HCT116 (cell line): ENCODE data around the gene GALK2. TPM values are rescaled to one million over a fixed set of nuclear protein-coding genes. Genes with fewer than 3 reads are reported as not detected.

ENCODE experiments used
- ATAC-seq: fragments of 200-7000 bp; cut with Tn5 transposase; 2 replicates; pipeline ENCODE4 v1.9.1; 2020; ENCODE audit warnings: mild to moderate bottlenecking, moderate library complexity
- BruUV-seq: library from RNA; stranded (reverse); fragments of 400-500 nt; replicated peaks from 2 replicates; lab custom pipeline; 2021; lab: Mats Ljungman, UMichigan
- CTCF ChIA-PET: fragments of 300-600 bp; sonication (Branson Sonifier 250); formaldehyde crosslinking; loops from one replicate; lab custom pipeline; 2021; ENCODE audit warnings: antibody characterized with exemption; lab: Charles Lee
- POLR2A ChIA-PET: fragments of 300-600, 350-600 bp; sonication (Branson Sonifier 250); formaldehyde crosslinking; loops from one replicate; lab custom pipeline; 2021; ENCODE audit warnings: antibody characterized with exemption; lab: Charles Lee
- RAD21 ChIA-PET, 2 experiments: fragments of 300-600 bp; sonication (Branson Sonifier 250); formaldehyde crosslinking; loops; one replicate each; lab custom pipeline; 2023; ENCODE audit warnings: low total read pairs in 2 of 2; ENCODE audit not compliant: uncharacterized antibody in 2 of 2, unreplicated experiment in 2 of 2, low non-redundant PET in 1 of 2; lab: Charles Lee
- DNase-seq: peaks from one replicate; pipeline ENCODE4 v3.0.0-alpha.2; 2010; ENCODE audit warnings: low read depth, low spot score
- H2AFZ ChIP-seq: fragments of 200-600 bp; shearing (Covaris generic), sonication (generic); 2 replicates; pipeline ENCODE4 v1.6.1; 2017; ENCODE audit warnings: low read depth, mixed run types, mixed read lengths, antibody characterized with exemption, low read length; ENCODE audit not compliant: poor library complexity, severe bottlenecking
- H3K27ac ChIP-seq: 2 replicates; pipeline ENCODE4 v1.5.1; 2012; ENCODE audit warnings: low read depth, low read length
- H3K27me3 ChIP-seq: fragments of 200-600 bp; sonication (generic); 2 replicates; pipeline ENCODE4 v1.6.1; 2016; ENCODE audit warnings: mixed run types, low read length, mixed read lengths; ENCODE audit not compliant: insufficient read depth
- H3K36me3 ChIP-seq, 2 experiments: fragments of 200-500 bp in 1 of 2; fragments of 200-600 bp in 1 of 2; sonication (Bioruptor generic) in 1 of 2; sonication (generic) in 1 of 2; 2 replicates each; pipeline versions ENCODE4 v1.5.1 to v1.6.1; 2014 to 2016; ENCODE audit warnings: low read length in 2 of 2, inconsistent platforms in 1 of 2, mixed read lengths in 1 of 2, mixed run types in 1 of 2; ENCODE audit not compliant: insufficient read depth in 2 of 2, control insufficient read depth in 1 of 2
- H3K4me1 ChIP-seq, 2 experiments: fragments of 200-600 bp in 1 of 2; sonication (generic) in 1 of 2; 2 replicates each; pipeline versions ENCODE4 v1.5.1 to v1.6.1; 2012 to 2017; ENCODE audit warnings: low read length in 2 of 2, inconsistent platforms in 1 of 2, mild to moderate bottlenecking in 1 of 2, mixed read lengths in 1 of 2, mixed run types in 1 of 2, moderate library complexity in 1 of 2; ENCODE audit not compliant: insufficient read depth in 2 of 2, control insufficient read depth in 1 of 2
- H3K4me2 ChIP-seq: fragments of 200-600 bp; sonication (generic); 2 replicates; pipeline ENCODE4 v1.6.1; 2017; ENCODE audit warnings: mixed run types, low read length, mixed read lengths
- H3K4me3 ChIP-seq, 2 experiments: fragments of 200-600 bp in 1 of 2; sonication (generic) in 1 of 2; replicated peaks in 1 of 2; 2 replicates each; pipeline ENCODE4 v1.5.1; 2011 to 2016; ENCODE audit warnings: low read length in 2 of 2, control low read depth in 1 of 2, low read depth in 1 of 2, mild to moderate bottlenecking in 1 of 2, mixed read lengths in 1 of 2, mixed run types in 1 of 2
- H3K79me2 ChIP-seq: fragments of 200-600 bp; sonication (generic); 2 replicates; pipeline ENCODE4 v1.6.1; 2017; ENCODE audit warnings: mild to moderate bottlenecking, mixed run types, low read length, moderate library complexity, mixed read lengths; ENCODE audit not compliant: insufficient read depth
- H3K9ac ChIP-seq: fragments of 200-600 bp; sonication (generic); 2 replicates; pipeline ENCODE4 v1.6.1; 2016; ENCODE audit warnings: low read length, mixed read lengths
- H3K9me2 ChIP-seq: fragments of 200-600 bp; sonication (generic), shearing (Covaris generic); 2 replicates; pipeline ENCODE4 v1.6.1; 2017; ENCODE audit warnings: mixed run types, mild to moderate bottlenecking, moderate library complexity; ENCODE audit not compliant: insufficient read depth
- H3K9me3 ChIP-seq, 2 experiments: fragments of 200-500 bp in 1 of 2; fragments of 200-600 bp in 1 of 2; sonication (Bioruptor generic) in 1 of 2; sonication (generic) in 1 of 2; 2 replicates each; pipeline ENCODE4 v1.6.1; 2014 to 2017; ENCODE audit warnings: low read length in 2 of 2, mixed read lengths in 2 of 2, inconsistent platforms in 1 of 2, low read depth in 1 of 2, mild to moderate bottlenecking in 1 of 2, mixed run types in 1 of 2, moderate library complexity in 1 of 2; ENCODE audit not compliant: control insufficient read depth in 1 of 2, insufficient read depth in 1 of 2
- H4K20me1 ChIP-seq: fragments of 200-600 bp; sonication (generic), shearing (Covaris generic); 2 replicates; pipeline ENCODE4 v1.6.1; 2017; ENCODE audit warnings: mixed run types, mild to moderate bottlenecking, moderate library complexity; ENCODE audit not compliant: insufficient read depth
- CTCF ChIP-seq, 3 experiments: fragments of 200-600 bp in 1 of 3; sonication (generic) in 1 of 3; IDR thresholded peaks in 2 of 3; conservative IDR thresholded peaks in 1 of 3; 2 replicates each; pipeline ENCODE4 v1.5.1; 2012 to 2017; ENCODE audit warnings: low read depth in 2 of 3, low read length in 2 of 3, antibody characterized with exemption in 1 of 3, borderline replicate concordance in 1 of 3, control low read depth in 1 of 3, mild to moderate bottlenecking in 1 of 3, mixed read lengths in 1 of 3, mixed run types in 1 of 3, moderate library complexity in 1 of 3; ENCODE audit not compliant: insufficient read depth in 1 of 3
- EGR1 ChIP-seq: IDR thresholded peaks from 2 replicates; pipeline ENCODE4 v1.6.1; 2012; ENCODE audit warnings: low read depth
- FOSL1 ChIP-seq: IDR thresholded peaks from 2 replicates; pipeline ENCODE4 v1.6.1; 2012; ENCODE audit warnings: low read depth
- SIN3A ChIP-seq: IDR thresholded peaks from 2 replicates; pipeline ENCODE4 v1.6.1; 2012; ENCODE audit warnings: low read depth
- SP1 ChIP-seq: IDR thresholded peaks from 2 replicates; pipeline ENCODE4 v1.6.1; 2012; ENCODE audit warnings: low read depth
- YY1 ChIP-seq: IDR thresholded peaks from 2 replicates; pipeline ENCODE4 v1.6.1; 2011; ENCODE audit warnings: low read length, low read depth, moderate library complexity, mild to moderate bottlenecking; ENCODE audit not compliant: insufficient replicate concordance; ENCODE audit errors: extremely low read depth
- intact Hi-C: fragments of 100-400 bp; cut with micrococcal nuclease; formaldehyde crosslinking; loops from 2 replicates; pipeline ENCODE4 v1.10.0; 2022
- total RNA-seq: library from RNA; stranded (reverse); gene quantifications from one replicate; pipeline ENCODE4 v1.2.1, GENCODE V29; 2021; ENCODE audit not compliant: unreplicated experiment
- TF ChIP-seq, protein P1 (sequence below): IDR thresholded peaks from 2 replicates; pipeline ENCODE4 v1.6.1; 2012; ENCODE audit warnings: low read depth
- TF ChIP-seq, protein P2 (sequence below): IDR thresholded peaks from 2 replicates; pipeline ENCODE4 v1.6.1; 2012

Gene GALK2
- total RNA-seq, 1 experiment from 2014 or later, result 18.7 TPM

DNA sequence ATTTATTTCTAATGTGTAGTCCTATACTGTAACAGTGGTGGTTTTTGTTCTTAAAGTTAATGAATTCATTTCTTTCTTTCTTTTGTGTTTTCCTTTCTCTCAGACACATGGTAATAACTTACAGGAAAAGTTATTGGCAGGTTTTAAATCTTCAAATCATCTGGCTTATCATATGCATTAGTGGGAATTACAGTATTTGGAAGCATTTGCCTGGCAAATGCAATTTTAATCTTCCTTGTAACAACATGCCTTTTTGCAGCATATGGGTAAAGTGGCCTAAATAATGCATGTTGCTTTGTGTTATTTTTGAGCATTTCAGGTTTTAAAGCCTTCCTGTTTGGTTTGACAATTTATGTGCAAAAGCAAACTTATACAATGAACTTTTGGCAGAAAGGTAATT, 66.8 kb downstream of the GALK2 start:
- H4K20me1 ChIP-seq, result no peaks in the 10 kb centered on the region; the same call in 1 of the 2 replicates
- ATAC-seq, result no peak
- H3K27ac ChIP-seq, result no peak overlapping the region
- BruUV-seq, result no TSS peak
- H3K4me3 ChIP-seq, result no peak overlapping the region
- POLR2A ChIA-PET, result interaction anchor here (1.1 kb wide), 1 partner anchor 8 kb away, joined by 3 read pairs; no protein-coding TSS in a partner anchor
- no peaks in the 10 kb centered on the region for H3K79me2 ChIP-seq
- TF ChIP-seq FOSL1, result no peak
- TF ChIP-seq YY1, result no peak
- TF ChIP-seq EGR1, result no peak
- TF ChIP-seq CTCF (IDR thresholded peaks at IDR 0.05 in 2 of 3, conservative IDR thresholded peaks at IDR 0.05 in 1 of 3; ENCODE audit: borderline replicate concordance in 1 of 3, insufficient read depth in 1 of 3, low read depth in 2 of 3, low read length in 2 of 3), result no peak
- TF ChIP-seq, protein P1, sequence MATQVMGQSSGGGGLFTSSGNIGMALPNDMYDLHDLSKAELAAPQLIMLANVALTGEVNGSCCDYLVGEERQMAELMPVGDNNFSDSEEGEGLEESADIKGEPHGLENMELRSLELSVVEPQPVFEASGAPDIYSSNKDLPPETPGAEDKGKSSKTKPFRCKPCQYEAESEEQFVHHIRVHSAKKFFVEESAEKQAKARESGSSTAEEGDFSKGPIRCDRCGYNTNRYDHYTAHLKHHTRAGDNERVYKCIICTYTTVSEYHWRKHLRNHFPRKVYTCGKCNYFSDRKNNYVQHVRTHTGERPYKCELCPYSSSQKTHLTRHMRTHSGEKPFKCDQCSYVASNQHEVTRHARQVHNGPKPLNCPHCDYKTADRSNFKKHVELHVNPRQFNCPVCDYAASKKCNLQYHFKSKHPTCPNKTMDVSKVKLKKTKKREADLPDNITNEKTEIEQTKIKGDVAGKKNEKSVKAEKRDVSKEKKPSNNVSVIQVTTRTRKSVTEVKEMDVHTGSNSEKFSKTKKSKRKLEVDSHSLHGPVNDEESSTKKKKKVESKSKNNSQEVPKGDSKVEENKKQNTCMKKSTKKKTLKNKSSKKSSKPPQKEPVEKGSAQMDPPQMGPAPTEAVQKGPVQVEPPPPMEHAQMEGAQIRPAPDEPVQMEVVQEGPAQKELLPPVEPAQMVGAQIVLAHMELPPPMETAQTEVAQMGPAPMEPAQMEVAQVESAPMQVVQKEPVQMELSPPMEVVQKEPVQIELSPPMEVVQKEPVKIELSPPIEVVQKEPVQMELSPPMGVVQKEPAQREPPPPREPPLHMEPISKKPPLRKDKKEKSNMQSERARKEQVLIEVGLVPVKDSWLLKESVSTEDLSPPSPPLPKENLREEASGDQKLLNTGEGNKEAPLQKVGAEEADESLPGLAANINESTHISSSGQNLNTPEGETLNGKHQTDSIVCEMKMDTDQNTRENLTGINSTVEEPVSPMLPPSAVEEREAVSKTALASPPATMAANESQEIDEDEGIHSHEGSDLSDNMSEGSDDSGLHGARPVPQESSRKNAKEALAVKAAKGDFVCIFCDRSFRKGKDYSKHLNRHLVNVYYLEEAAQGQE, result no peak
- no peak for TF ChIP-seq SP1
- no peak for TF ChIP-seq SIN3A
- TF ChIP-seq, protein P2, sequence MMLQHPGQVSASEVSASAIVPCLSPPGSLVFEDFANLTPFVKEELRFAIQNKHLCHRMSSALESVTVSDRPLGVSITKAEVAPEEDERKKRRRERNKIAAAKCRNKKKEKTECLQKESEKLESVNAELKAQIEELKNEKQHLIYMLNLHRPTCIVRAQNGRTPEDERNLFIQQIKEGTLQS, result no peak
- CTCF ChIA-PET, result interaction anchor here (2.1 to 2.7 kb wide), 3 partner anchors 185 to 909 kb away, joined by 5 to 37 read pairs (median 24); partner anchors contain the start of gene FGF7
- no peaks in the 10 kb centered on the region; a peak in 1 of 4 replicates for H3K36me3 ChIP-seq
- H3K4me2 ChIP-seq, result no peak overlapping the region
- H2AFZ ChIP-seq, result no peak overlapping the region
- H3K9me3 ChIP-seq, result no peaks in the 10 kb centered on the region
- RAD21 ChIA-PET, result no interaction called here
- no peaks in the 10 kb centered on the region for H3K9me2 ChIP-seq
- no peaks in the 10 kb centered on the region for H3K27me3 ChIP-seq
- H3K9ac ChIP-seq, result no peak overlapping the region
- intact Hi-C loops, result loop anchor here (5.0 to 10.0 kb wide), 3 partner anchors 388 to 815 kb away; partner anchors contain the start of genes DTWD1 and FAM227B
- no peaks in the 10 kb centered on the region for H3K4me1 ChIP-seq
- DNase-seq, result no peak
